Mucosa of rectum (tissue), 2 donors: Measurements from ENCODE around the gene TMEM252.
A peak's percentile ranks its signal among the peaks of the same experiment; 100 is the strongest.

Source experiments
- H3K27ac ChIP-seq, 2 donors: one replicate each; pipeline ENCODE4 v1.7.0; 2013; ENCODE audit warnings: inconsistent platforms in 2 of 2, low read depth in 2 of 2, low read length in 2 of 2
- H3K27me3 ChIP-seq, 2 donors: one replicate each; pipeline ENCODE4 v1.7.0; 2013; ENCODE audit warnings: low read length in 2 of 2; ENCODE audit not compliant: control insufficient read depth in 2 of 2, insufficient read depth in 2 of 2
- H3K36me3 ChIP-seq, 2 donors: one replicate each; pipeline ENCODE4 v1.7.0; 2013; ENCODE audit warnings: low read length in 2 of 2; ENCODE audit not compliant: control insufficient read depth in 2 of 2, insufficient read depth in 2 of 2
- H3K4me1 ChIP-seq, 2 donors: one replicate each; pipeline ENCODE4 v1.7.0; 2013; ENCODE audit warnings: low read length in 2 of 2, mild to moderate bottlenecking in 1 of 2; ENCODE audit not compliant: control insufficient read depth in 2 of 2, insufficient read depth in 2 of 2
- H3K4me3 ChIP-seq, 2 donors: one replicate each; pipeline ENCODE4 v1.7.0; 2013; ENCODE audit warnings: low read length in 2 of 2
- H3K9ac ChIP-seq, 2 donors: one replicate each; pipeline ENCODE4 v1.7.0; 2013; ENCODE audit warnings: low read length in 2 of 2, low read depth in 1 of 2, mild to moderate bottlenecking in 1 of 2
- H3K9me3 ChIP-seq, 2 donors: one replicate each; pipeline ENCODE4 v1.7.0; 2013; ENCODE audit warnings: low read length in 2 of 2; ENCODE audit not compliant: control insufficient read depth in 2 of 2
- donor health status: healthy.
- donor health status: Normal muscosa, but diverticular disease.

The TMEM252 gene

GRCh38 chr9:68500457-68501381 is 40.0 kb downstream of the TMEM252 start:
- Histone ChIP-seq H3K36me3 (no peaks in the 10 kb centered on the region), H3K4me1 (no peaks in the 10 kb centered on the region), H3K9me3 (no peaks in the 10 kb centered on the region), H3K27me3 (no peaks in the 10 kb centered on the region), H3K4me3 (no peak overlapping the region), H3K27ac (peak overlapping the region; percentile 4 to 41), H3K9ac (no peak overlapping the region)

- Histone ChIP-seq H3K4me3 (no peak overlapping the region), H3K27ac (no peak overlapping the region), H3K36me3 (no peaks in the 10 kb centered on the region), H3K4me1 (no peaks in the 10 kb centered on the region), H3K9ac (no peak overlapping the region), H3K9me3 (no peaks in the 10 kb centered on the region), H3K27me3 (no peaks in the 10 kb centered on the region)
These were observed 41.9 kb downstream of the TMEM252 start for GRCh38 chr9:68498816-68499215.

GRCh38 chr9:68497629-68498028 is 43.1 kb downstream of the TMEM252 start:
- no peaks in the 10 kb centered on the region for H3K9me3 ChIP-seq
- H3K27me3 ChIP-seq, result no peaks in the 10 kb centered on the region
- no peaks in the 10 kb centered on the region for H3K36me3 ChIP-seq
- no peak overlapping the region for H3K4me3 ChIP-seq
- no peaks in the 10 kb centered on the region for H3K4me1 ChIP-seq
- no peak overlapping the region for H3K9ac ChIP-seq
- H3K27ac ChIP-seq, result no peak overlapping the region

GRCh38 chr9:68496356-68496755 is 44.3 kb downstream of the TMEM252 start:
- no peak overlapping the region for H3K4me3 ChIP-seq
- no peak overlapping the region for H3K27ac ChIP-seq
- H3K36me3 ChIP-seq, result no peaks in the 10 kb centered on the region
- H3K9ac ChIP-seq, result no peak overlapping the region
- no peaks in the 10 kb centered on the region for H3K4me1 ChIP-seq
- no peaks in the 10 kb centered on the region for H3K27me3 ChIP-seq
- H3K9me3 ChIP-seq, result no peaks in the 10 kb centered on the region

- H3K27ac ChIP-seq, result no peak overlapping the region
- H3K4me1 ChIP-seq, result no peaks in the 10 kb centered on the region
- no peaks in the 10 kb centered on the region for H3K36me3 ChIP-seq
- no peaks in the 10 kb centered on the region for H3K9me3 ChIP-seq
- H3K9ac ChIP-seq, result no peak overlapping the region
- no peaks in the 10 kb centered on the region for H3K27me3 ChIP-seq
- no peak overlapping the region for H3K4me3 ChIP-seq
These were observed 45.4 kb downstream of the TMEM252 start for GRCh38 chr9:68495247-68495646.

- Histone ChIP-seq H3K27me3 (no peaks in the 10 kb centered on the region), H3K27ac (no peak overlapping the region)
These were observed 46.6 kb downstream of the TMEM252 start for GRCh38 chr9:68493958-68494577.

GRCh38 chr9:68493541-68493940 is 47.1 kb downstream of the TMEM252 start:
- Histone ChIP-seq H3K36me3 (no peaks in the 10 kb centered on the region), H3K27me3 (no peaks in the 10 kb centered on the region), H3K4me1 (no peaks in the 10 kb centered on the region), H3K9ac (no peak overlapping the region), H3K27ac (no peak overlapping the region), H3K4me3 (no peak overlapping the region), H3K9me3 (no peaks in the 10 kb centered on the region)

More at GRCh38 chr9:68493958-68494577, 46.6 kb downstream of the TMEM252 start:
- Histone ChIP-seq H3K4me3 (no peak overlapping the region), H3K9me3 (no peaks in the 10 kb centered on the region), H3K36me3 (no peaks in the 10 kb centered on the region), H3K4me1 (no peaks in the 10 kb centered on the region), H3K9ac (no peak overlapping the region)

- Histone ChIP-seq H3K9ac (no peak overlapping the region), H3K36me3 (no peaks in the 10 kb centered on the region), H3K9me3 (no peaks in the 10 kb centered on the region), H3K27ac (no peak overlapping the region), H3K4me1 (no peaks in the 10 kb centered on the region), H3K4me3 (no peak overlapping the region), H3K27me3 (no peaks in the 10 kb centered on the region)
These were observed 47.9 kb downstream of the TMEM252 start for GRCh38 chr9:68492806-68493205.

- Histone ChIP-seq H3K27ac (no peak overlapping the region), H3K27me3 (no peaks in the 10 kb centered on the region), H3K4me3 (no peak overlapping the region), H3K4me1 (no peaks in the 10 kb centered on the region), H3K36me3 (no peaks in the 10 kb centered on the region), H3K9me3 (peaks cover 3 to 5% of the 10 kb centered on the region in 2 donors), H3K9ac (no peak overlapping the region)
These were observed 51.0 kb downstream of the TMEM252 start for GRCh38 chr9:68489646-68490045.

- no peak overlapping the region for H3K27ac ChIP-seq
- no peaks in the 10 kb centered on the region for H3K4me1 ChIP-seq
- no peak overlapping the region for H3K9ac ChIP-seq
- H3K4me3 ChIP-seq, result no peak overlapping the region
- H3K36me3 ChIP-seq, result no peaks in the 10 kb centered on the region
- no peaks in the 10 kb centered on the region for H3K27me3 ChIP-seq
- H3K9me3 ChIP-seq, result peaks cover 3 to 5% of the 10 kb centered on the region in 2 donors
These were observed 52.6 kb downstream of the TMEM252 start for GRCh38 chr9:68488126-68488525.
